Stimulated activated CD4-positive, alpha-beta T cell treated with anti-CD3 and anti-CD28 coated beads, Interleukin-1b, Interleukin-23, amount 100 ng/mL, for 4 hours (primary cell): ENCODE data around the gene XRCC5.

ENCODE experiments used
- DNase-seq, 2 donors: peaks; one replicate each; pipeline ENCODE4 v3.0.0-alpha.2; 2020; ENCODE audit warnings: low read depth in 2 of 2

Gene XRCC5

DNA sequence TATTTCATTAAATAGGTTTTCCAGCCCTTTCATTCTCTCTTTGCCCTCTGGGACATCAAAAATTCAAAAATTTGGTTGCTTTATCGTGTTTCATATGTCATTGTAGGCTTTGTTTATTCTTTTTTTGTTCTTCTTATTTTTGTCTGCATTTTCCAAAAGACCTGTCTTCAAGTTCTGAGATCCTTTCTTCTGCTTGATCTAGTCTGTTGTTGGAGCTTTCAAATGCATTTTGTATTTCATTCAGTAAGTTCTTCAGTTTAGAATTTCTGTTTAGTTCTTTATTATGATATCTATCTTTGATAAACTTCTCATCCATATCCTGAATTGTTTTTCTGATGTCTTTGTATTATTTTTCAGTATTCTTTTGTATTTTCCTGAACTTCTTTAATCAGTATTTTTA, 123.6 kb downstream of the XRCC5 start:
- DNase-seq = no peak

DNA sequence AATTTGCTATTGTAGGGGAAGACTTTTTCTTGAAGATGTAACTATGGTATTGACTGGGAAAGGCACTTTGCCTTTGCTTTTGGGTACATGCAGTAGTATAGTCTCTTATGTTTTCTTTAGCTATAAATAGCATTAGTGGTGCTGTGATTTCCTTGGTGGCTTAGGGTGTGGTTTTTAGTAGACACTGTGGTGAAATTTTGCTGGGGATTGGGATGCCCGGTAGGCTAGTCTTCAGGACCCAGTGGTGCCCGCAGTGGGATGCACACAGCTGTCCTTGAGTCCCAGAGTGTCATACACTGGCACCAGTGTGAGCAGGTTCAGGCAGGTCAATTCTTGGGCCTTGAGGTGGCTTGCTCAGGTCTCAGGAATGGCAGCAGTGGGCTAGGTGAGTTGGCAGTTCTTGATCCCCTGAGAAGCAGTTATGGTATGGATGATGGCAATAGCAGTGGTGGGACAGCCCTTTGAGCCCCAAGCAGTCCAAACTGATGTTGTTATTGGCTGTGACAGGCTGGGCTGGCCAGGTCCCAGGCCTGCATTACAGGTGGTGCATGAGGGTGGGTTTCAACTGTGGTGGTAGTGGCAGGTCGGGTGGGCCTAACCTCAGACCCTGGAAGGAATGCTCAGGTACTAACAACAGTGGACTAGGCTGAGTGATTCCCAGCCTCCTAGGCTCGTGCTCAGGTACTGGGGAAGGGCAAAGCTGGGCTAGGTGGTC, 124.3 kb downstream of the XRCC5 start:
- no peak for DNase-seq

DNA sequence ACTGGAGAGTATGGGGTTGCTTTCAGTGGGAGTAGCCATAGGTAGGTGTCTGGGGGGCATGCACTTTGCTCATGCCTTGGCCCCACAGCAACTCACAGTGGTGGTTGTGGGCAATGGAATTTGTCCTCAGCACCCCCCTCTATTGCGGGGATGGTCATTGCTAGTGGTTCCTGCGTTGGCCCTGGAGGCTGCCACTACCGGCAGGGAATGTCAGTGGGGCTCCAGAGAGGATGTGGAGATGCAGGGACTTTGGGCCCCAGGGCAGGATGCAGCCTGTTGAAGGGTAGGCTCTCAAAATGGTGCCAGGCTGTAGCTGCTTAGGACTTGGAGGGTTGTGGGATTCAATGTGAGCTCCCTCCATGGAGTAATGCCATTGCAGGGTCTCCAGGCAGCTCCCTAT, 125.0 kb downstream of the XRCC5 start:
- no peak for DNase-seq

DNA sequence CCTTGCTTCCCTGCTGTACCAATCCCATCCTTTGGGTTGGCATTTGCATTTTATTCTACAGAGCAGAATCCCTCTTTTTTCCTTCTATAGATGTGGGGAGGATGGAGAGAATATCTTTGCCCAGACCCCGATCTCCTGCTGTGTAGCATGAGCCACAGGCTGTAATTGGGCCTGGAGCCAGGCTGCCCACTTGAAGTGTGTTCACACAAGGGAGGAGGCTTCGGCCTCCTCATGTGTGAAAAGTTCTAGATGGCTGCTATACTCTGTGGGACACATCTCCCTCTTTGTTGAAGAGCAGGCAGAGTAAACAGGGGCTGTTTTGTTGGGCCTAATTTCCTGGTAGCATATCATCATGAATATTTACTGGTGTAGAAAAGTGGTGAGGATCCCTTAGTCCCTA, 126.3 kb downstream of the XRCC5 start:
- no peak for DNase-seq

DNA sequence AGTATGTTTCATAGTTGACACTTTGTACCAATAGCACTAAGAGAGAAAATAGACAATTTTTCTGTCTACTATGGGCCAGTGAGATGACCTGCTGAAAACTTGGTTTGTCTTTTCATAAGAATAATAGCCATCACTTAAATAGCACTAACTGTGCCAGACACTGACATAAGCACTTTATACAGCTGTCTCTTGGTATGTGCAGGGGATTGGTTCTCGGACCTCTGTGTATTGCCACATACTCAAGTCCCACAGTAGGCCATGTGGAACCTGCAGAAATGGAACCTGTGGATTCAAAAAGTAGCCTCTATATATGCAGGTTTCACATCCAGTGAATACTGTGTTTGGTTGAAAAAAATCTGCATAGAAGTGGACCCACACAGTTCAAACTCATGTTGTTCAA, 126.7 kb downstream of the XRCC5 start:
- DNase-seq = no peak

DNA sequence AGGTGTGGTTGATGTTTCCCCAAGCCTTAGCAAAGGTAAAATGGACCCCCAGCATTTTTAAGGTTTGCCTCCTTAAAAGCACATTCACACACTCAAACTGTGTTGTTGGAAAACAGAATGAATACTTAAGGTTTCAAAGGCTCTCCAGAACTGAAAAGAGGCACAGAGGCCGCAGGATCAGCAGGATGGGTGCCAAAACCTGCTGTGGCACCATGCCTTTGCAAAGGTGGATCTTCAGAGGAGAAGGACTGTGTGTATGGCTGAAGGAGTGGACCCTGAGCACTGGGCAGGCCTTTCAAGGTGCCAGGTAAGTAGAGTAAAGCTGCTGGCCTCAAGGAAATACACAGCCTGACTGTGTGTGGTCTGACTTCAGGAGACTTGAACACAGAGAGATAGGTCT, 127.3 kb downstream of the XRCC5 start:
- DNase-seq = no peak

DNA sequence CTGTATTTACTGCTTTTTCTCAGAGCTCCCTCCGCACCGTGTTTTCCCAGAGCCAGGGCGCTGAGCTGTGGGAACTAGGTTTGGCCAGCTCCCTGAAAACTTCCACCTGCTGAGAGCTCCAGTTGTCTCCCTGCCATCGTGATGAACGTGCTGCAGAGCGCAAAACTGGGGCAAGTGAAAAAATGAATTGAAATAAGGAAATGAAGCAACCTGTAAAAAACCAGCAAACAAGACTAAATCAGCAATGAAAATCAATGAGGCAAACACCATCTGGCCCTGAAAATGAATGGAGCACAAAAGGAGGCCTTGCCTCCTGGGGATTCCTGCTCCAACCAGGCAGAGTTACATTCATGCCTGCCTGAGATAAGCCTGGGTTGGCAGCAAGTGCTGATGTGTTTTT, 133.2 kb downstream of the XRCC5 start:
- no peak for DNase-seq

DNA sequence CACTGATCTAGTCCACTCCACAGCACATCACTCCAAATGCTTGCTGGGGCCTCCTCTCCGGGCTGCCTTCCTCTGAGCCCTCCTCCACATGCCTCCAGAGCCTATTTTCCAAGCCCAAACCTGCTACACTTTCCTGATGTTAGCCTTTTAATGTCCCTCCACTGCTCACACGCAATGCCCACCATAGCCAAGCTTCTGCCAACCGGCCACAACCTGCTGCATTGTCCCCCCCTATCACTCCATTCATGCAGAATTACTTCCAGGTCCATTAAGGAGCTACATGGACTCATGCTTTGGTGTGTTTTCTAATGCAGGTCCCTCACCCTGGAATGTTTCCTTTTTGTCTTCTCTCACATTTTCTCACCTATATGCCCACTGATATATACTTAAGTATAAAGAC, 133.9 kb downstream of the XRCC5 start:
- no peak for DNase-seq

DNA sequence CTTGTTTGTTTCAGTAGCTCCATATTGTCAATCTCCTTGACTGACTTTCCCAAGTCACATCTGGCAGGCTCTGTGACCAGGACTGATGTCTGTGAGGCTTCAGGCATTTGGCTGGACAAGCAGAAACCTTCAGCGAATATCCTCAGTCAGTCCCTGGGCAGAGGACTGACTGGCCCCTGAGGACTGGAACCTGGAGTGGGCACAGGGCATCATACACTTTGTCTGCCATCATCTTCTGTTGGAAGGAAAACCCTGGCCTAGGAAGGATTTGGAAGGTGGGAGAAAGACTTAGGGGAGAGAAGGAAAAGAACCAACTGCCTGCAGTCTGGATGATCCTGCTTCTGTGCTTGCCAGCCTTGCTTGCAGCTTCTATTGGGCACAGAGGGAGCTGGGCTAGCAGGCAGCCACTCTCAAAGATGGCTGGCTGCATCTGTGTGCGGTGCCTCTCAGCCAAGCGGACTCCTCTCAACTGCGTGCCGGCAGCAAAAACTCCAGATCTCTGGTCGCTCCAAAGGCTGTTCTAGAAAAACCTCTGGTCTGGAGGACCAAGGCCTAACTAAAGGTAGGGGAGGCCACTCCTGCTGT, 136.3 kb downstream of the XRCC5 start:
- DNase-seq = no peak

DNA sequence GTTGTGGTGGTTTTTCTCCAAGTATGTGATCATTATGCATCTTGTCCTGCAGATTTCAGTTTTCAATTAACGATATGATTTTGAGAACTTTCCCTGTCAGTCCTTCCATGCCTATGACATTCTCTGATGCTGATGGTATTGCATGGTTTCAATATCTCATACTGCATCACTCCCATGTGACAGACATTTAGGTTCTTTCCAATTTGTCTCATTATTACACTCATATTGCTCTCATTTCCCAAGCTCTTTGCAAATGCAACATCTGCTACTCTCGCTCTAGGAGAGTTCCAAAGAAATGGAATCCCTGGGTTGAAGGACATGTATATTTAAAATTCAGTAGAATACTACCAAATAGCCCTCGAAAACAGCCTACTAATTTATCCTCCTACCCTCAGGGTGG, 137.6 kb downstream of the XRCC5 start:
- DNase-seq = no peak
